ENCODE data around the gene ZDHHC11.

Gene ZDHHC11

GRCh38 chr5:859798-860296 lies 9.1 kb upstream of the ZDHHC11 start:
- TF ChIP-seq CTCF (IDR thresholded peaks at IDR 0.05; ENCODE audit: low read depth, low read length, poor library complexity, severe bottlenecking), result no peak
- no peak for TF ChIP-seq EZH2phosphoT487 (IDR thresholded peaks at IDR 0.05; ENCODE audit: borderline replicate concordance, low read length)
- no peaks in the 10 kb centered on the region for H3K9me3 ChIP-seq (ENCODE audit: control insufficient read depth, insufficient read depth, low read length)
- peaks cover 3% of the 10 kb centered on the region; the same call in 1 of the 2 replicates for H4K20me1 ChIP-seq (ENCODE audit: control insufficient read depth, insufficient read depth, low read depth, low read length)
- no peaks in the 10 kb centered on the region for H3F3A ChIP-seq (ENCODE audit: control insufficient read depth, insufficient read depth)
- no peak overlapping the region for H3K4me2 ChIP-seq (ENCODE audit: low read length)
- H3K36me3 ChIP-seq (ENCODE audit: control insufficient read depth, low read length), result peaks cover 29% of the 10 kb centered on the region
- no peaks in the 10 kb centered on the region for H3K27me3 ChIP-seq (ENCODE audit: control insufficient read depth, low read length)
- no peaks in the 10 kb centered on the region for H3K79me2 ChIP-seq (ENCODE audit: control insufficient read depth, low read length)
- H3K4me1 ChIP-seq (ENCODE audit: control insufficient read depth, low read length), result no peaks in the 10 kb centered on the region
- H3K9me2 ChIP-seq (replicated peaks; ENCODE audit: control insufficient read depth, low read length), result no peaks in the 10 kb centered on the region
- no peak overlapping the region for H3K4me3 ChIP-seq (ENCODE audit: low read length)
- no peak overlapping the region for H3K27ac ChIP-seq (ENCODE audit: low read depth, low read length)

- no peaks in the 10 kb centered on the region for H3K4me1 ChIP-seq (ENCODE audit: control insufficient read depth, low read length)
- no peak overlapping the region for H3K4me2 ChIP-seq (ENCODE audit: low read length)
- peaks cover 3% of the 10 kb centered on the region; the same call in 1 of the 2 replicates for H4K20me1 ChIP-seq (ENCODE audit: control insufficient read depth, insufficient read depth, low read depth, low read length)
- no peaks in the 10 kb centered on the region for H3F3A ChIP-seq (ENCODE audit: control insufficient read depth, insufficient read depth)
- H3K79me2 ChIP-seq (ENCODE audit: control insufficient read depth, low read length), result no peaks in the 10 kb centered on the region
- no peaks in the 10 kb centered on the region for H3K27me3 ChIP-seq (ENCODE audit: control insufficient read depth, low read length)
- H3K9me2 ChIP-seq (replicated peaks; ENCODE audit: control insufficient read depth, low read length), result no peaks in the 10 kb centered on the region
- no peak overlapping the region for H3K27ac ChIP-seq (ENCODE audit: low read depth, low read length)
- no peaks in the 10 kb centered on the region for H3K9me3 ChIP-seq (ENCODE audit: control insufficient read depth, insufficient read depth, low read length)
- H3K36me3 ChIP-seq (ENCODE audit: control insufficient read depth, low read length), result peaks cover 24% of the 10 kb centered on the region
- no peak overlapping the region for H3K4me3 ChIP-seq (ENCODE audit: low read length)
- TF ChIP-seq CTCF (IDR thresholded peaks at IDR 0.05; ENCODE audit: low read depth, low read length, poor library complexity, severe bottlenecking) (no peak), EZH2phosphoT487 (IDR thresholded peaks at IDR 0.05; ENCODE audit: borderline replicate concordance, low read length) (no peak)
These were observed 8.6 kb upstream of the ZDHHC11 start for GRCh38 chr5:859391-859790.

DNA sequence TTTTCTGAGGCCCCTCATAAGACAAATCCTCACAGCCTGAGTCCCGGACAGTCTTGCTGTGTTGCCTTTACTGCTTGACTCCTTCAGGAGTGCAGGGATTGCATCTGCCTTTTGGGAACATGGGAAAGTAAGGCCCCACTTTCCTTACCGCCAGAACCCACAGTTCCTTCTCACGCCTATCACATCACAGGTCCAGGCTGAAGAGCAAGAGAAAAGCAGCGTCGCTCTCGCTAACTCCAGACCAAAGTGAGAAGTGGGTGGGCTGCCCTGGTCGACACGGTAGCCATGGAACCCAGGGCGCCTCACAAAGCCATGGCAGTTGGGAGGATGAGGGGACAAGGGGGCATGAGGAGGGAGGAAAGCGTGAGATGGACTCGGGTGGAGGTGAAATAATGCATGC lies 7.9 kb upstream of the ZDHHC11 start:
- no peaks in the 10 kb centered on the region for H3K79me2 ChIP-seq (ENCODE audit: control insufficient read depth, low read length)
- no peak overlapping the region for H3K27ac ChIP-seq (ENCODE audit: low read depth, low read length)
- H3K4me1 ChIP-seq (ENCODE audit: control insufficient read depth, low read length), result no peaks in the 10 kb centered on the region
- H3F3A ChIP-seq (ENCODE audit: control insufficient read depth, insufficient read depth), result no peaks in the 10 kb centered on the region
- no peaks in the 10 kb centered on the region for H3K9me2 ChIP-seq (replicated peaks; ENCODE audit: control insufficient read depth, low read length)
- H3K27me3 ChIP-seq (ENCODE audit: control insufficient read depth, low read length), result no peaks in the 10 kb centered on the region
- H4K20me1 ChIP-seq (ENCODE audit: control insufficient read depth, insufficient read depth, low read depth, low read length), result peaks cover 3% of the 10 kb centered on the region; the same call in 1 of the 2 replicates
- no peak overlapping the region for H3K4me2 ChIP-seq (ENCODE audit: low read length)
- H3K9me3 ChIP-seq (ENCODE audit: control insufficient read depth, insufficient read depth, low read length), result no peaks in the 10 kb centered on the region
- peaks cover 18% of the 10 kb centered on the region for H3K36me3 ChIP-seq (ENCODE audit: control insufficient read depth, low read length)
- no peak for TF ChIP-seq EZH2phosphoT487 (IDR thresholded peaks at IDR 0.05; ENCODE audit: borderline replicate concordance, low read length)
- no peak for TF ChIP-seq CTCF (IDR thresholded peaks at IDR 0.05; ENCODE audit: low read depth, low read length, poor library complexity, severe bottlenecking)
- H3K4me3 ChIP-seq (ENCODE audit: low read length), result no peak overlapping the region

Data from DOHH2 (cell line).